ENCODE measurements around the gene DYNC2H1. TPM values are rescaled to one million over a fixed set of nuclear protein-coding genes. Genes with fewer than 3 reads are reported as not detected.

The DYNC2H1 gene
- total RNA-seq (10 to 100 TPM; 31.5 to 43.1 TPM), polyA plus RNA-seq (ENCODE audit: insufficient read depth, low read depth, low replicate concordance) (28.7 TPM)
- long read RNA-seq, donor 1, partial matches to known transcripts: 0 of 1 reads
- long read RNA-seq, donor 1, other reads (novel, unspliced or antisense): 0 of 1 reads
- long read RNA-seq, donor 2: 0 reads

GRCh38 chr11:103108933-103109817, at the start of gene DYNC2H1:
Gene DYNC2H1, plus strand, starts transcription at chr11:103109426. Its CDS starts 149 bp downstream, at chr11:103109575.
- 1% methylated on average over 27 to 53 of the region's 53 CpGs for whole genome bisulfite sequencing, 2 donors
- H3K9me3 ChIP-seq: no peaks in the 10 kb centered on the region
- no peak for TF ChIP-seq POLR2A (IDR thresholded peaks at IDR 0.05)
- peak in 2 of 3 experiments; percentile 28 to 30 for TF ChIP-seq CTCF (IDR thresholded peaks at IDR 0.05)
- DNase-seq: peak; percentile 94
- intact Hi-C loops (cut with DNase I; ENCODE audit: low total_unique reads): no loop called here
- H3K4me1 ChIP-seq: peaks cover 5% of the 10 kb centered on the region
- H3K27me3 ChIP-seq: no peaks in the 10 kb centered on the region
- peak within 1 kb of the TSS; percentile 73 to 78 for H3K4me3 ChIP-seq
- H3K27ac ChIP-seq: peak within 1 kb of the TSS; percentile 13 to 44
- H3K36me3 ChIP-seq (ENCODE audit: low read depth, missing control alignments): no peaks in the 10 kb centered on the region

GRCh38 chr11:103061656-103062055, 47.6 kb upstream of the DYNC2H1 start:
- H3K36me3 ChIP-seq (ENCODE audit: low read depth, missing control alignments): no peaks in the 10 kb centered on the region
- H3K9me3 ChIP-seq: no peaks in the 10 kb centered on the region
- no peaks in the 10 kb centered on the region for H3K4me1 ChIP-seq
- no peaks in the 10 kb centered on the region for H3K27me3 ChIP-seq
- H3K27ac ChIP-seq: no peak overlapping the region
- TF ChIP-seq POLR2A (IDR thresholded peaks at IDR 0.05) (no peak), CTCF (IDR thresholded peaks at IDR 0.05) (no peak)
- intact Hi-C loops (cut with DNase I; ENCODE audit: low total_unique reads): no loop called here
- 81 to 82% methylated on average over 1 of the region's 1 CpG for WGBS, 2 donors
- no peak for DNase-seq
- no peak overlapping the region for H3K4me3 ChIP-seq

- intact Hi-C loops (cut with DNase I; ENCODE audit: low total_unique reads): no loop called here
- DNase-seq: no peak
- H3K36me3 ChIP-seq (ENCODE audit: low read depth, missing control alignments): no peaks in the 10 kb centered on the region
Measured at GRCh38 chr11:103067118-103067517, 42.1 kb upstream of the DYNC2H1 start.

GRCh38 chr11:103069367-103069766, 39.9 kb upstream of the DYNC2H1 start:
- intact Hi-C loops (cut with DNase I; ENCODE audit: low total_unique reads): no loop called here
- no peak for TF ChIP-seq POLR2A (IDR thresholded peaks at IDR 0.05)
- TF ChIP-seq CTCF (IDR thresholded peaks at IDR 0.05): no peak
- Histone ChIP-seq H3K9me3 (no peaks in the 10 kb centered on the region), H3K36me3 (ENCODE audit: low read depth, missing control alignments) (no peaks in the 10 kb centered on the region), H3K4me3 (no peak overlapping the region), H3K27me3 (no peaks in the 10 kb centered on the region), H3K27ac (no peak overlapping the region), H3K4me1 (no peaks in the 10 kb centered on the region)
- WGBS, 2 donors: 86 to 96% methylated on average over 2 of the region's 2 CpGs
- no peak for DNase-seq

More at GRCh38 chr11:103067118-103067517, 42.1 kb upstream of the DYNC2H1 start:
- TF ChIP-seq CTCF (IDR thresholded peaks at IDR 0.05) (no peak), POLR2A (IDR thresholded peaks at IDR 0.05) (no peak)
- 88% methylated on average over 1 of the region's 1 CpG for WGBS, 2 donors
- Histone ChIP-seq H3K9me3 (no peaks in the 10 kb centered on the region), H3K27me3 (no peaks in the 10 kb centered on the region), H3K27ac (no peak overlapping the region), H3K4me1 (no peaks in the 10 kb centered on the region), H3K4me3 (no peak overlapping the region)
